AG09309 (cell line): ENCODE measurements around the gene KLHL20.
A peak's percentile ranks its signal among the peaks of the same experiment; 100 is the strongest.
"Not testable (repeated sequence)": the region's sequence is repeated elsewhere in the genome, so short reads cannot be mapped to it uniquely, and the experiment has no call there.

ENCODE experiments used
- DNase-seq: peaks from one replicate; pipeline ENCODE4 v3.0.0-alpha.2; 2010; ENCODE audit warnings: low read depth
- H3K4me3 ChIP-seq: 2 replicates; pipeline ENCODE4 v1.5.1; 2011; ENCODE audit warnings: mild to moderate bottlenecking, low read depth, low read length, moderate library complexity; ENCODE audit not compliant: control insufficient read depth
- CTCF ChIP-seq: IDR thresholded peaks from 2 replicates; pipeline ENCODE4 v1.5.1; 2011; ENCODE audit warnings: mild to moderate bottlenecking, low read depth, low read length, inconsistent platforms; ENCODE audit not compliant: insufficient read depth, control insufficient read depth; ENCODE audit errors: missing control alignments

The KLHL20 gene

GRCh38 chr1:173693238-173693637, 21.5 kb upstream of the KLHL20 start:
- DNase-seq: no peak
- TF ChIP-seq CTCF: no peak
- no peak overlapping the region for H3K4me3 ChIP-seq

GRCh38 chr1:173701299-173701698, 13.5 kb upstream of the KLHL20 start:
- not testable (repeated sequence) for DNase-seq, H3K4me3 ChIP-seq

- no peak overlapping the region for H3K4me3 ChIP-seq
- no peak for DNase-seq
- no peak for TF ChIP-seq CTCF
Measured at GRCh38 chr1:173702736-173703135, 12.0 kb upstream of the KLHL20 start.

- DNase-seq: no peak
- no peak overlapping the region for H3K4me3 ChIP-seq
- TF ChIP-seq CTCF: no peak
Measured at GRCh38 chr1:173705117-173705516, 9.7 kb upstream of the KLHL20 start.

- TF ChIP-seq CTCF: no peak
- no peak overlapping the region for H3K4me3 ChIP-seq
- no peak for DNase-seq
Measured at GRCh38 chr1:173708787-173709186, 6.0 kb upstream of the KLHL20 start.

- TF ChIP-seq CTCF: no peak
- H3K4me3 ChIP-seq: peak overlapping the region; percentile 82
- no peak for DNase-seq
Measured at GRCh38 chr1:173714441-173714758, 381 bp upstream of the KLHL20 start.

- TF ChIP-seq CTCF: no peak
- DNase-seq: no peak
- peak overlapping the region; percentile 82 for H3K4me3 ChIP-seq
Measured at GRCh38 chr1:173715538-173715844, 710 bp downstream of the KLHL20 start.
